Naive B cell (primary cell): ENCODE measurements around the gene PANK1. TPM values are rescaled to one million over a fixed set of nuclear protein-coding genes. Genes with fewer than 3 reads are reported as not detected.

Experiments
- ATAC-seq, 2 donors: fragments of 150-1000 bp; cut with Tn5 transposase; 2 replicates each; pipeline ENCODE4 v1.10.0; 2021; ENCODE audit warnings: low read depth in 2 of 2, mild to moderate bottlenecking in 2 of 2, moderate library complexity in 2 of 2
- DNase-seq: peaks from one replicate; pipeline ENCODE4 v3.0.0; 2022
- H3K27ac Mint-ChIP-seq, 6 donors: one replicate each; pipeline ENCODE4 v1.8.0; 2020 to 2022; ENCODE audit warnings: mild to moderate bottlenecking in 6 of 6, mixed read lengths in 6 of 6, moderate library complexity in 5 of 6, inconsistent platforms in 2 of 6
- H3K27me3 Mint-ChIP-seq, 3 donors: one replicate each; pipeline ENCODE4 v1.8.0; 2021 to 2022; ENCODE audit warnings: mixed read lengths in 3 of 3, mild to moderate bottlenecking in 1 of 3
- H3K36me3 Mint-ChIP-seq, 2 donors: one replicate each; pipeline ENCODE4 v1.8.0; 2020 to 2022; ENCODE audit warnings: mixed read lengths in 2 of 2, inconsistent platforms in 1 of 2, mild to moderate bottlenecking in 1 of 2
- H3K4me1 Mint-ChIP-seq, 3 donors: one replicate each; pipeline ENCODE4 v1.8.0; 2020 to 2022; ENCODE audit warnings: mixed read lengths in 3 of 3, inconsistent platforms in 1 of 3, mild to moderate bottlenecking in 1 of 3, moderate library complexity in 1 of 3
- H3K4me3 Mint-ChIP-seq, 8 donors: one replicate each; pipeline ENCODE4 v1.8.0; 2020 to 2022; ENCODE audit warnings: mild to moderate bottlenecking in 8 of 8, mixed read lengths in 8 of 8, moderate library complexity in 8 of 8, inconsistent platforms in 2 of 8
- H3K9me3 Mint-ChIP-seq, 7 donors: one replicate each; pipeline ENCODE4 v1.8.0; 2020 to 2022; ENCODE audit warnings: mixed read lengths in 7 of 7, mild to moderate bottlenecking in 5 of 7, inconsistent platforms in 2 of 7, moderate library complexity in 1 of 7
- polyA plus RNA-seq, 6 donors: library from polyadenylated mRNA; unstranded; fragments of 300-500 nt; fragmentation: Illumina TruSeq; gene quantifications; one replicate each; pipeline ENCODE4 v1.2.3, GENCODE V29; 2021; ENCODE audit warnings: low read depth in 6 of 6

Gene PANK1
- polyA plus RNA-seq, 6 donors from 2014 or later: 0.11 to 0.78 (median 0.42) TPM; not detected in 2

GRCh38 chr10:89648074-89648473, 3.0 kb upstream of the PANK1 start:
- no peak overlapping the region for H3K27ac Mint-ChIP-seq
- no peaks in the 10 kb centered on the region for H3K36me3 Mint-ChIP-seq
- H3K27me3 Mint-ChIP-seq: peaks cover 0 to 4% (median 0%) of the 10 kb centered on the region in 3 donors
- peaks cover 18 to 30% (median 25%) of the 10 kb centered on the region in 3 donors for H3K4me1 Mint-ChIP-seq
- H3K9me3 Mint-ChIP-seq: no peaks in the 10 kb centered on the region
- no peak for ATAC-seq
- DNase-seq: no peak
- H3K4me3 Mint-ChIP-seq: peak overlapping the region in 1 of 8 donors; percentile 52

DNA sequence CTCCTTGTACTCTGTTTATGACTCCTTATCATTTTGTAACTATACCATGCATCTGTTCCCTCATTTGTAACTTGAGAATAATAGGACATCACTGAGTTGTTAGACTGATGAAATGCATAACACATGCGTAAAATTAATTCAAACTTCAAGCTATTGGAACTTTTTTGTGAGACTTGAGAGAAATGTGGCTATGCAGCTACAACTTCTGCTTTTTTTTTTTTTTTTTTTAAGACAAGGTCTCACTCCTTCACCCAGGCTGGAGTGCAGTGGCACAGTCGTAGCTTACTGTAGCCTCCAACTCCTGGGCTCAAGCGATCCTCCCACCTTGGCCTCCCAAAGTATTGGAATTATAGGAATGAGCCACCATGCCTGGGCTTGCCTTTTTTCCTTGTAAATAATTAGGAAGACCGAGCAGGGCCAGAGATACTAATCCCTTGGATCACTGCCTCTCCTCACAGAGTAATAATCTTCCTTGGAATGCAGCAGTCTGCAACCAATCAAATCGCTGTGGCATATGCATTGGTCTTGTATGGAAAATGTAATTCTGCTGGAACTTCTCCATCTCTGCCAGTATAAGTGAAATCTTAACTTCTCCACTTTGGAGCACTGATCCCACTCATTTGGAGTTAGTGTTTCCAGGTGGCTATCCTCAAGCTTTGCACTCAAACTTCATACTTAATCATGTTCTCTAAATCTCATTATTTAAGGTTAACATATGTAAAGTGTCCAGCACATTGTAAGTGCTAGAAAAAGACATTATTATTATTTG, 2.0 kb upstream of the PANK1 start:
- peaks cover 8 to 20% (median 15%) of the 10 kb centered on the region in 3 donors for H3K4me1 Mint-ChIP-seq
- no peaks in the 10 kb centered on the region for H3K36me3 Mint-ChIP-seq
- peaks cover 0 to 4% (median 0%) of the 10 kb centered on the region in 3 donors for H3K27me3 Mint-ChIP-seq
- H3K9me3 Mint-ChIP-seq: no peaks in the 10 kb centered on the region
- DNase-seq: no peak
- no peak overlapping the region for H3K27ac Mint-ChIP-seq
- ATAC-seq: no peak
- peak overlapping the region in 7 of 8 donors; percentile 4 to 94 (median 48) for H3K4me3 Mint-ChIP-seq

DNA sequence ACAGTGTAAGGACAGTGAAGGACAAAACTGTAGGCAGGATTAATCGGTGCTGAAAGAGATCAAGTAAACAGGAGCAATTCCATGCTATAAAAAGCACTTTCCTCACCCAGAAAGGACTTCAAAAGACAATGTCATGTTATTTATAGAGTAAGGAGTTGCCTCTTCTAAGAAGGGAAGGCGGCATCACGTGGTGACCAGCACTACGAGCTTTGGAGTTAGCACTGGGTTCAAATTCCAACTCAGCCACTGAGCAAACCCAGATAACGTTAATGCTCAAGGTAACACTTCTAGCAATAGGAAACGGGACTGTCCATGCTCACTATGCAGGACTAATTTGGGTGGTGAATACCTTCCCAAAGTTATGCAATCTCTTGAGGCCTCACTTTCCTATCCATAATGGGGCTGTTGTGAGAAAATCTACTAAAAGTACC, 715 bp upstream of the PANK1 start:
- Mint-ChIP-seq H3K4me3 (peak overlapping the region in 5 of 8 donors; percentile 80 to 96 (median 94)), H3K9me3 (no peaks in the 10 kb centered on the region), H3K27me3 (peaks cover 0 to 4% (median 0%) of the 10 kb centered on the region in 3 donors), H3K27ac (peak overlapping the region in 1 of 6 donors; percentile 52), H3K4me1 (peaks cover 8 to 15% (median 14%) of the 10 kb centered on the region in 3 donors), H3K36me3 (no peaks in the 10 kb centered on the region)
- DNase-seq (no peak), ATAC-seq (no peak)

GRCh38 chr10:89644691-89644966, 413 bp downstream of the PANK1 start:
- peak; percentile 17 to 24 for ATAC-seq
- Mint-ChIP-seq H3K27ac (no peak overlapping the region), H3K36me3 (no peaks in the 10 kb centered on the region), H3K9me3 (no peaks in the 10 kb centered on the region), H3K4me3 (peak overlapping the region in 3 of 8 donors; percentile 39 to 94 (median 80)), H3K27me3 (peaks cover 0 to 4% (median 0%) of the 10 kb centered on the region in 3 donors), H3K4me1 (peaks cover 8 to 15% (median 14%) of the 10 kb centered on the region in 3 donors)
- DNase-seq: no peak

GRCh38 chr10:89643812-89644690, 991 bp downstream of the PANK1 start:
- Mint-ChIP-seq H3K4me3 (no peak overlapping the region), H3K9me3 (no peaks in the 10 kb centered on the region), H3K4me1 (peaks cover 8 to 15% (median 14%) of the 10 kb centered on the region in 3 donors), H3K36me3 (no peaks in the 10 kb centered on the region), H3K27ac (no peak overlapping the region), H3K27me3 (peaks cover 0 to 4% (median 0%) of the 10 kb centered on the region in 3 donors)
- ATAC-seq (peak; percentile 88), DNase-seq (peak; percentile 76)

DNA sequence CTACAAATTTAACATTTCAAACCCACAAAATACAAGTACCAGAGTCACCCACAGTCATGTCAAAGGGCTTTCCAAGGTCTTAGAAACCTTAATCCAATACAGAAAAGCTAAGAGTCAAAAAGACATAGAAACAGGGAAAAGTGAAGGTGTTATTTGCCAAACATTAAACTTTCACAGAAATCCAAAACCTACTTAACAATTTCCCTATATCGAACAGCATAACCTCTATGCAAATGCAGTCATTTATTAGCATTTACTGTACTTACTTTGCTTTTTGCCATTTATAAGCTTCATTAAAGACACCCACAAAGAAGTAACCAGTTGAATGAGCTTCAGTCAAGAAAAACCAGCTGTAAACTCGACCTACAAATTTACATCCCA, 1.6 kb downstream of the PANK1 start:
- peaks cover 8 to 15% (median 14%) of the 10 kb centered on the region in 3 donors for H3K4me1 Mint-ChIP-seq
- peak overlapping the region in 1 of 8 donors; percentile 5 for H3K4me3 Mint-ChIP-seq

DNA sequence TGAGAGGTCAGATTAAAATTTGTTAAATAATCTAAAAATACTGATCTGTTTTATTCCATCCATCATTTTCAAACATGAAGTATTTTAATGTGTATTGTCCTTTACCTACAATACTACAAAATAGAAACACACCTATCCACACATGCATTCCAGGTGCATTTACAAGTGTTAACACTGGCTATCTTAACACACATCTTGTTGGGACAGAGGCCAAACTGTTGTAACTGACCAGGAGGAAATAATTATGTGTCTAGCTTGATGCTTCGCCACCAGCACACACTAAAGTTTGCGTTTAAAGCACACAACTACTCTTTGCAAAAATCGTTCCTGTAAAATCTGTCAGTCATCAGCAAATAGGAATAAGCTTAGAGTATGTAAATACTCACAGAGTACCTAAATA, 2.8 kb downstream of the PANK1 start:
- H3K4me1 Mint-ChIP-seq: peaks cover 8 to 15% (median 14%) of the 10 kb centered on the region in 3 donors
- DNase-seq (no peak), ATAC-seq (no peak)
- H3K9me3 Mint-ChIP-seq: no peaks in the 10 kb centered on the region
- no peaks in the 10 kb centered on the region for H3K36me3 Mint-ChIP-seq
- H3K4me3 Mint-ChIP-seq: peak overlapping the region in 1 of 8 donors; percentile 18
- peaks cover 0 to 4% (median 0%) of the 10 kb centered on the region in 3 donors for H3K27me3 Mint-ChIP-seq
- no peak overlapping the region for H3K27ac Mint-ChIP-seq

More for the DNA sequence above, 1.6 kb downstream of the PANK1 start:
- Mint-ChIP-seq H3K9me3 (no peaks in the 10 kb centered on the region), H3K36me3 (no peaks in the 10 kb centered on the region), H3K27ac (no peak overlapping the region), H3K27me3 (peaks cover 0 to 4% (median 0%) of the 10 kb centered on the region in 3 donors)
- no peak for ATAC-seq
- no peak for DNase-seq

- H3K27me3 Mint-ChIP-seq: no peaks in the 10 kb centered on the region
- H3K9me3 Mint-ChIP-seq: no peaks in the 10 kb centered on the region
- no peak overlapping the region for H3K27ac Mint-ChIP-seq
- H3K36me3 Mint-ChIP-seq: no peaks in the 10 kb centered on the region
- no peak for DNase-seq
- peaks cover 2 to 4% (median 4%) of the 10 kb centered on the region in 3 donors for H3K4me1 Mint-ChIP-seq
- no peak for ATAC-seq
- H3K4me3 Mint-ChIP-seq: no peak overlapping the region
These were observed 4.8 kb downstream of the PANK1 start for GRCh38 chr10:89640241-89640640.

GRCh38 chr10:89639326-89639725, 5.7 kb downstream of the PANK1 start:
- H3K4me1 Mint-ChIP-seq: no peaks in the 10 kb centered on the region
- H3K9me3 Mint-ChIP-seq: no peaks in the 10 kb centered on the region
- DNase-seq: no peak
- H3K36me3 Mint-ChIP-seq: no peaks in the 10 kb centered on the region
- no peaks in the 10 kb centered on the region for H3K27me3 Mint-ChIP-seq
- no peak overlapping the region for H3K4me3 Mint-ChIP-seq
- no peak for ATAC-seq
- no peak overlapping the region for H3K27ac Mint-ChIP-seq

DNA sequence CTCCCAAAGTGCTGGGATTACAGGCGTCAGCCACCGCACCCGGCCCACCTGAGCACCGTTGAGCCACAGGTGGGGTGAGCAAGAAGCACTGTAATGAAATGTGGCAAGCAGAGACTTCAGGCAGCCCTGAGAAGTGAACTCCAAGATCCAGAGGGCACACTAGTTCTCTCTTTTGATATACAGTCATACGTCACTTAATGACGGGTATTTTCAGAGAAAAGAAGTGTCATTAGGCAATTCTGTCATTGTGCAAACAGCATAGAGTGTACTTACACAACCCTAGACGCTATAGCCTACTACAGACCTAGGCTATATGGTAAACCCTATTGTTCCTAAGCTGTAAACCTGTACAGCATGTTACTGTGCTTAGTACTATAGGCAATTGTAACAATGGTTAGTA, 7.9 kb downstream of the PANK1 start:
- Mint-ChIP-seq H3K9me3 (no peaks in the 10 kb centered on the region), H3K4me1 (no peaks in the 10 kb centered on the region), H3K4me3 (no peak overlapping the region), H3K27ac (no peak overlapping the region), H3K27me3 (no peaks in the 10 kb centered on the region), H3K36me3 (no peaks in the 10 kb centered on the region)
- ATAC-seq (no peak), DNase-seq (no peak)

GRCh38 chr10:89634637-89635036, 10.4 kb downstream of the PANK1 start:
- ATAC-seq (no peak), DNase-seq (no peak)
- H3K4me3 Mint-ChIP-seq: no peak overlapping the region
- H3K27ac Mint-ChIP-seq: no peak overlapping the region
- no peaks in the 10 kb centered on the region for H3K4me1 Mint-ChIP-seq
- no peaks in the 10 kb centered on the region for H3K9me3 Mint-ChIP-seq
- no peaks in the 10 kb centered on the region for H3K36me3 Mint-ChIP-seq
- no peaks in the 10 kb centered on the region for H3K27me3 Mint-ChIP-seq

DNA sequence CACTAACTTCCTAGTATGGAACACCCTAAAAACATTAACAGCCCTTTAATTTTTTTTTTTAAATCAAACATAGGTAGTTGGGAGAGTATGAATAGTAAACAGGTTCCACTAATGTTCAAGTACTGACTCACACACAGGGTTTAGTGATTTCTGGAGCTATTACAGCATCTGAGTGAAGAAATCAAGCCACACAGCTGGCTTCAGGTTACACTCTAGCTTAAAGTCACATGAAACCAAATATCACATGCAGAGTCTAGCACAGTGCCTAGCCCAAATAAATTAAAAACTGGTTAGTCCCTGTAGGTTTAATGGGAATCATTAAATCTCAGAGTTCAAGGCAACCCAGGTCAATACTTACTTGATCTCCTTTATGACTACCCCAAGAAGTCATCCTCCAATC, 11.6 kb downstream of the PANK1 start:
- no peaks in the 10 kb centered on the region for H3K36me3 Mint-ChIP-seq
- ATAC-seq (no peak), DNase-seq (no peak)
- no peak overlapping the region for H3K4me3 Mint-ChIP-seq
- no peaks in the 10 kb centered on the region for H3K27me3 Mint-ChIP-seq
- no peaks in the 10 kb centered on the region for H3K4me1 Mint-ChIP-seq
- no peak overlapping the region for H3K27ac Mint-ChIP-seq
- H3K9me3 Mint-ChIP-seq: no peaks in the 10 kb centered on the region

- H3K27ac Mint-ChIP-seq: no peak overlapping the region
- DNase-seq (no peak), ATAC-seq (no peak)
- no peaks in the 10 kb centered on the region for H3K27me3 Mint-ChIP-seq
- no peaks in the 10 kb centered on the region for H3K4me1 Mint-ChIP-seq
- no peak overlapping the region for H3K4me3 Mint-ChIP-seq
- H3K36me3 Mint-ChIP-seq: no peaks in the 10 kb centered on the region
- H3K9me3 Mint-ChIP-seq: no peaks in the 10 kb centered on the region
These were observed 12.2 kb downstream of the PANK1 start for GRCh38 chr10:89632824-89633223.

DNA sequence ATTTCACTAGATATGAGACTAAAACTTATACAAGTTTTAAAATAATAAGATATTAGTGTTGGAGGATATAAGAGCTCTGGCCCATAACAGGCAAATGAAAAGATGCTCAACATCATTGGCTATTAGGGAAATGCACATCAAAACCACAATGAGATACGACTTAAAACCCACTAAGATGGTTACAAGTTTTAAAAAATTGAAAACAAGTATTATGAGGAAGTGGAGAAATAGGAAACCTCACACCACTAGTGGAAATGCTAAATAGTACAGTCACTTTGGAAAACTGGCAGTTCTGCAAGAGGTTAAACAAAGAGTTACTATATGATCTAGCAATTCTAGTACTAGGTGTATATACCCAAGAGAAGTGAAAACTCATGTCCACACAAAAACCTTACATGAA, 17.2 kb downstream of the PANK1 start:
- DNase-seq (no peak), ATAC-seq (no peak)
- Mint-ChIP-seq H3K36me3 (no peaks in the 10 kb centered on the region), H3K27me3 (no peaks in the 10 kb centered on the region), H3K27ac (no peak overlapping the region), H3K4me3 (no peak overlapping the region), H3K4me1 (peaks cover 0 to 5% (median 0%) of the 10 kb centered on the region in 3 donors), H3K9me3 (peaks cover 0 to 2% (median 0%) of the 10 kb centered on the region in 7 donors)
